G401 (cell line): ENCODE measurements around the gene VEGFC. TPM values are rescaled to one million over a fixed set of nuclear protein-coding genes. Genes with fewer than 3 reads are reported as not detected.

Source experiments
- DNase-seq: peaks from one replicate; pipeline ENCODE4 v3.0.0-alpha.2; 2015; ENCODE audit warnings: low spot score
- in situ Hi-C: cut with HindIII; loops from 2 replicates; pipeline ENCODE4 v1.10.0; 2016; ENCODE audit warnings: low sequenced_read_pairs, mixed read lengths
- total RNA-seq: library from RNA; depleted of rRNA; stranded (reverse); fragments of >200 nt; shearing (Covaris generic); gene quantifications from 2 replicates; pipeline ENCODE4 v1.2.3, GENCODE V29; 2014

Gene VEGFC
- total RNA-seq, 1 experiment from 2014 or later: 0.14 TPM

DNA sequence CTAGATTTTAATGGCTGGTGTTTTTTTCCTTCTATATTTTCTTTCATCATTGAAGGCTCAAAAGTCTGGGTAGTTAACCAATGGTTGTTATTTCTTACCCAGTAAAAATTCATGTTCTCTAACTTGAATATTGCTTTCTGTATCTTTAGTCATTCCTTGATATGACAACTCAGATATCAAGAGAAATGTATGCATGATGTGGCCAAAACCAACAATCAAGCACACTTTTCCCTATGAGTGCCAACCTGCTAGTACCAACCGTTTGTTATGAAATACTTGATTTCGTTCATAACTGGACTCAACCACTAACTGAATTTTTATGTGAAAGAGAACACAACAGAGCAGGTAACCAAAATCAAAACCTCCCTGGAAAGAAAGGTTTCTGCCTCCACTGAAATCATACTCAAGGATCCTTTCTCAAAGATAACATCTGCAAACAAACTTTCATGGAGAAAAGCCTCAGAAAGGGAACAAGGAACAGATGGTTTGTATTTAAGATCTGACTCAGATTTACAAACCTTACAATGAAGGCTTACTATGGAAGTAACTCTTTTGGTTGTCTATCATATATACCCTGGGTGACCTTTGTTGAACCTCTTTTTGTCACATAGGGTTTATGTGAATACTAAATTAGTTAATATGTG is 8.3 kb upstream of the VEGFC start:
- in situ Hi-C loops: no loop called here
- no peak for DNase-seq

DNA sequence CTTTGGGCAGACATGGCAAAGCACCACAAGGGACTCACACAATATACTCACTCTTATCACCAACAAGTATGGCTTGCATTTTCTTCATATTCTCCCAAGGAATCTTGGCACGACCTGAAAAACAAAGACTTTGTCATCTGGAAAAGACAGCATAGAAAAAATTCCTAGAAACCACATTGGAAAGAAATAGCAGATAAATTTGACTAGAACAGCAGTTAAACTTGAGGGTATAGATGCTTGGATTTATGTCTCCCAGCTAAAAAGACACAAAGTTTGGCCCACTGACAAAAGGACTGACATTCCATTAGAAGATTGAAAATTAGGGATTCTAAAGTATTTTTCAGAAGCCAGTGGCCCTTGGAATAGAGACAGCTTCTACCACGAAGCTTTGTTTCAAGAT is 6.9 kb upstream of the VEGFC start:
- no peak for DNase-seq
- in situ Hi-C loops: no loop called here

GRCh38 chr4:176798540-176798939 is 5.8 kb upstream of the VEGFC start:
- in situ Hi-C loops: no loop called here
- DNase-seq: no peak

GRCh38 chr4:176795441-176795840 is 2.7 kb upstream of the VEGFC start:
- DNase-seq: no peak
- in situ Hi-C loops: no loop called here

DNA sequence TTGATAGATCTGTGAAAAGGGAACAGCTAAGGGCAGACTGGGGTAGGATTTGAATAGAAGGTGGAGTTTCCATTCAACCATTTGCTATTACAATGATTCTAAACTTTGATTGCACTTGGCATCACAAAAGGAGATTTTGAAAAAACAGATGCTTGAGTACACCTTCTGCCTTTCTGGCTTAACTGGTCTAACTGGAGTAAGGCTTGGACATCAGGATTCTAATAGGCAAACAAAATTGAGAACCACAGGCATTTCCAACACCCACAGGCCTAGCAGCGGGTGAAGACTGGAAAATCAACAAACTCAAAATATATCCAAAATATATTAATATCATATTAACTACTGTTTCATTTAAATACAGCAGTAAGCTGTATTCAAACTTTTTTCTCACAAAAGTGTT is 1.9 kb upstream of the VEGFC start:
- no peak for DNase-seq
- in situ Hi-C loops: no loop called here

GRCh38 chr4:176794151-176794550 is 1.4 kb upstream of the VEGFC start:
- in situ Hi-C loops: no loop called here

GRCh38 chr4:176793060-176793605 is 411 bp upstream of the VEGFC start:
- in situ Hi-C loops: no loop called here
- DNase-seq: no peak

More at GRCh38 chr4:176794151-176794550, 1.4 kb upstream of the VEGFC start:
- DNase-seq: peak; percentile 11

DNA sequence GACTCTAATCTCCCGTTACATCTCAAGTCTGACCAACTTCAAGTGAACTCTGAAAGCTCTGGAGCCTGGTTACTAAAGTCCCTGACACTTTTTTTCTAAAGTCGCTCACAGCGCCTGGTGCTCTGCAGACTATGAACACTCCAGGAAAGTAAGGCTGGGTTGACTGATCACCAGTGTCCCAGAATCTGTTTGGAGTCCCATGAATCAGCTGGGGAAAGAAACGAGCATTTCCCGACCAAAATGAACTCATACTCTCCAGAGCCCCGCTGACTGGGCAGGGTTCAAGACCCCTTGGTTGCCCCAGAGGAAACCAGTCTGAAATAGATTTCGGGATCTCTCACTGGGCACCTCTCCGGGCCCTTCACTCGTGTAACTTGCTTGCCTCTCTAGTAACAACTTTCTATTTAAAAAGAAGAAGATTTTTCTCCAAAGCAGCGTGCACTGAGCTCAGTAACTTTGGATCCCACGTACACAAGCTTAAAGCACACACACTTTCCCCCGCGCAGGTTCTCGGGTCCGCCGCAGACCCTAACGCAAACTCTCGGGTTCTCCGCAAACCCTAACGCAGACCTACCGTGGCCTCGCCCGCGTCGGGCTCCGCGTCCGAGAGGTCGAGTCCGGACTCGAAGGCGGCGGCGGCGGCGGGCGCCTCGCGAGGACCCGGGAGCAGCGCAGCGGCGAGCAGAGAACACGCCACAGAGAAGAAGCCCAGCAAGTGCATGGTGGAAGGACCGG is 964 bp downstream of the VEGFC start:
- no peak for DNase-seq
- in situ Hi-C loops: no loop called here

DNA sequence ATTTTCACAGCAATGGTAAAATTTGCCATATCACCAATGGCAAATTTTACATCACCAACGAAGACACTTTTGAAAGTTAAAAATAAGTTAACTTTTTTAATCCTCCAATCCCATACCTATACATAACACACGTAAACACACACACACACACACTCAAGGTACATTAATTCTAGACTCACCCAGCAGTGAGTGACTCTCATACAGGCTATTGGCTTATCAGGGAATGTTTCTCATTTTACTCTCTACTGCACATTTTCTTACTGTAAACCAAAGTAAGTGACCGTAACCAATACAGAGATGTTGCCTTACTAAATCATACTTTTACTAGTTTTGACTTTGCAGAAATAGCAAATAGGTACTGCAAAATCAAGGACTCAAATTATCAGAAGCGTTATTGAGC is 2.3 kb downstream of the VEGFC start:
- DNase-seq: no peak
- in situ Hi-C loops: no loop called here

GRCh38 chr4:176789955-176790354 is 2.8 kb downstream of the VEGFC start:
- in situ Hi-C loops: no loop called here

DNA sequence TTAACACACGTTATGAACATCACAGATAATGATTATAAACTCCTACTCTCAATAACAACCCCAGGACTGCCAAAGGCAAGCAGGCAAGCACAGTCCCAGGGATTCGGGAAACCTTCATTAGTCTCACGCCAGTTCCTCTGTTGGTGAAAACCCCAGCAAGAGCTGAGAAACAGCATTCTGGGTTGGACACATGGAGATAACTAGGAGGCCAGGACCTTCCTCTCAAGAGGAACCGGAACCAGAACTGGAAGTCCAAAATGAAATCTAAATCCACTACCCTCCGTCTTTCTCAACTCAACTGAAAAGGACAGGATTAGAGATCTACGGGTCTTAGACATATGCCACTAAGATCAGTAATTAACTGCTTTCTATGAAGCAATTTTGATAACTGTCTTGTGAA is 3.8 kb downstream of the VEGFC start:
- no peak for DNase-seq
- in situ Hi-C loops: no loop called here

More at GRCh38 chr4:176789955-176790354, 2.8 kb downstream of the VEGFC start:
- peak; percentile 35 for DNase-seq

DNA sequence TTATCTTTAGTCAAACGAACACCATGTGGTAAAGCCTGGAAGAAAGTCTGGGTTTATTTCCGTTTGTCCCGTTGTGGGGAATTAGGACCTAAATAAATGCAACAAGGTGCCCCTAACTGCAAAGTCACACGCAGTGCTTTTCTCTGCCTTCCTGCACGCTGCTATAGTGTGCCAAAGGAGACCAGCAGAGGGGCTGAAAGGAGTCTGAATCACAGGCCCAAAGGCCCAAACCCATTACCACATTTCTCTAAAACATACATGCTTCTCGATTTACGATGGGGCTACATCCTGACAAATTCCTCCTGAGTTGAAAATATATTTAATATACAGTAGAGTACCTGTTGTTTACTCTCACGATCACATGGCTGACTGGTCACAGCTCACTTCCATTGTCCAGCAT is 4.5 kb downstream of the VEGFC start:
- DNase-seq: no peak
- in situ Hi-C loops: no loop called here

DNA sequence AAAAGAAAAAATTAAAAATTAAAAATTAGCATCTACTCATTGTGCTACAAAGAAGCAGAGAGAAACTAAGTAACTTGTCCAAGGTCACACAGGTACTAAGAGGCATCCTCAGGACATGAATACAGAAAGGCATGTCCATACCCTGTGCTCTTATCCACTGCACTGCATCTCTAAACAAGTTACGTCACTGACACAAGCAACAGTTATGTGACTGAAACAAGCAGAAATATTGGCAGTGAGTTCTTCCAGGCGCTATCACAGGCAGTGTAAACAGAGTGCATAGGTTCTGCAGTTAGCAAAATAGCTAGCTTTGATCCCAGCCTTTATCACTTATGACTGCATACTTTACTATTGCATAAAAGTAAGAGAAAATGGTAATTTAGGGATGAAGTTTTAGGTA is 7.9 kb downstream of the VEGFC start:
- DNase-seq: no peak
- in situ Hi-C loops: no loop called here

DNA sequence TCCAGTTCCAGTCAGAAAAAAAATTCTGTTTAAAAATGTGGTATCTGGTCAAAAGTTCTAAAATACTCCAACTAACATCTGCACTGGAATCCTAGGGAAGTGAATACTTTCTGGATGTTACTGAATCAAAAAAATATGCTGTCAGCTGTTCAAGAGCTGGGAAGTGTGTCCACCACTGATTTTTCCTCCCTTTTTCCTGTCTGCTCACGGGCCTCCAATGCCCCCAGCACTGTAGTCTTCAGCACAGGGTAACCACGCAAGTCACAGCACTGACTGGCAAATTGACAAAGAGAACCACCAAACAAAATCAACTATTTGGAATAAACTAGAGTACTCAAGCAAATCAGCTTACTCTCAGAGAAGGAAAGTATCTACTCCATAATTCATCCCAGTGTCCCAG is 9.9 kb downstream of the VEGFC start:
- no peak for DNase-seq
- in situ Hi-C loops: no loop called here

DNA sequence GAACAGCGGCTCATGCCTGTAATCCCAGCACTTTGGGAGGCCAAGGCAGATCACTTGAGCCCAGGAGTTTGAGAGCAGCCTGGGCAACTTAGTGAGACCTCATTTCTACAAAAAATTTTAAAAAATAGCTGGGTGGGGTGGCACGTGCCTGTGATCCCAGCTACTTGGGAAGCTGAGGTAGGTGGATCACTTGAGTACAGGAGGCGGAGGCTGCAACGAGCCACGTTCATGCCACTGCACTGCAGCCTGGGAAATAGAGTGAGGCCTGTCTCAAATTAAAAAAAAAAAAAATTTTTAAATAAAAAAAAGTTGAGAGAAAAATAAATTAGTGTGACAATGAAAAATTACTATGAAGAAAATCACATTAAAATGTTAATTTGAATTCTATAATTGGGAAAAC is 10.5 kb downstream of the VEGFC start:
- in situ Hi-C loops: no loop called here
- DNase-seq: no peak

- DNase-seq: no peak
- in situ Hi-C loops: no loop called here
Measured at GRCh38 chr4:176781739-176782100, 11.0 kb downstream of the VEGFC start.

DNA sequence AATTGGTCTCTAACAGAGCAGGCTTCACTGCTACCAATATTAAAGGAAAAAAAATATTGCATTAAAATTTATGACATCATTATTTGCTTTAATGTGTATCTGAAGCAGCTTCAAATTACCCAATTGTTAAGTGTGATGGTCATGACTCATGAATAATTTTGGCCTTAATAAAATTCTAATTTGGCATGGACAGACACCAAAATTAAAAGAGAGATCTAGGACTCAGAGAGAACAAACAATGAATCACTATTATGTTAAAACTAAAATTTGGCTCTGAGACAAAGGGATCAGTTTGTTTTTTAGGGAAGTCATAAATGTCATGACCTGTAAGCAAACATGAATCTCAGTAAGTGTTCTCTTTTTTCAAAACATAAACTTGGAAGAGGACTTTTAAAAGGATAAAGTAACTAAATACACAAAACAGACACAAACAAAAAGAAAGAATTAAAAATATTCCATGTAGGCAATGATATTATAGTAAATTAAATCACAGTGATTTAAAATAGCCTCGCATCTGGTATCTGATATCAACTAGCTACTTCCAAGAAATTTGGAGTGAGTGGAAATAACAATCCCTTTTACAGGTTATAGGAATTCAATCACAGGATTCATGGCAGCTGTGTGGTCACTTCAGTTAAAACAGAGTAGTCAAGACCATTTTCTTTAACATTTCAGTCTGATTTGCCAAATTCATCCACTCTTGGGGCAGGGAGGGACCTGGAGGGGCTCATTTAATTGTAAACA is 11.6 kb downstream of the VEGFC start:
- in situ Hi-C loops: no loop called here
- DNase-seq: no peak

DNA sequence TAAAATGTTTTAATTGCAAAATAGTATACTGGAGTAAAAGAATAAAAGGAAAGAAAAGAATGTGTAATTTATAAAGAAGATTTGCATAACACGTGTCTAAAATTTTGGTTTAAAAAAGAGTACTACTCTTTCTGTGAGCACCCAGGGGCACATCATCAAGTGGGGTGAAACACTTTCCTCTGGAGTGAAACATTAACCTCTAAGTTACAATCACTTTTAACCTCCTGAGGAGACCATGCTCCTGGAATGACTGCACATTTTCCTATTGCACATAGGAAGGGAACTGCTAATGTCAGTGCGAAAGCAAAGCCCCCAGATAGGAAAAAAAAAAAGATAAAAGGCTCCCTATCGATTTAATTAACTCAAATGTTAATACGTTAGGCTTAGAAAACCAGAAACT is 13.3 kb downstream of the VEGFC start:
- no peak for DNase-seq
- in situ Hi-C loops: no loop called here

- in situ Hi-C loops: no loop called here
- DNase-seq: no peak
Measured at GRCh38 chr4:176778491-176778890, 14.2 kb downstream of the VEGFC start.

GRCh38 chr4:176778063-176778462 is 14.7 kb downstream of the VEGFC start:
- no peak for DNase-seq
- in situ Hi-C loops: no loop called here
